ENCODE results near the gene FEM1B. TPM values are rescaled to one million over a fixed set of nuclear protein-coding genes. Genes with fewer than 3 reads are reported as not detected.
A peak's percentile ranks its signal among the peaks of the same experiment; 100 is the strongest.

Gene FEM1B
- total RNA-seq, 1 donor from 2014 or later: 213 TPM

GRCh38 chr15:68303134-68303533, 25.6 kb downstream of the FEM1B start:
- FAIRE-seq (no peak), DNase-seq (ENCODE audit: low spot score in 2 of 2) (no peak)

GRCh38 chr15:68303560-68304436, 26.3 kb downstream of the FEM1B start:
- DNase-seq (ENCODE audit: low spot score in 2 of 2): no peak
- no peak for FAIRE-seq

- FAIRE-seq: no peak
- DNase-seq (ENCODE audit: low spot score in 2 of 2): no peak
These were observed 27.2 kb downstream of the FEM1B start for GRCh38 chr15:68304589-68305337.

GRCh38 chr15:68305420-68305871, 27.9 kb downstream of the FEM1B start:
- no peak for DNase-seq (ENCODE audit: low spot score in 2 of 2)
- no peak for FAIRE-seq

- DNase-seq (ENCODE audit: low spot score in 2 of 2): peak in 1 of 2 donors; percentile 6
These were observed 29.8 kb downstream of the FEM1B start for GRCh38 chr15:68307131-68307928.

GRCh38 chr15:68309024-68309423, 31.5 kb downstream of the FEM1B start:
- FAIRE-seq: no peak
- no peak for DNase-seq (ENCODE audit: low spot score in 2 of 2)

More at GRCh38 chr15:68307131-68307928, 29.8 kb downstream of the FEM1B start:
- FAIRE-seq: no peak

GRCh38 chr15:68310178-68310803, 32.7 kb downstream of the FEM1B start:
- FAIRE-seq (no peak), DNase-seq (ENCODE audit: low spot score in 2 of 2) (no peak)

GRCh38 chr15:68310804-68311463, 33.4 kb downstream of the FEM1B start:
- FAIRE-seq (no peak), DNase-seq (ENCODE audit: low spot score in 2 of 2) (no peak)

GRCh38 chr15:68311464-68311835, 33.9 kb downstream of the FEM1B start:
- FAIRE-seq (no peak), DNase-seq (ENCODE audit: low spot score in 2 of 2) (no peak)

GRCh38 chr15:68311859-68312557, 34.5 kb downstream of the FEM1B start:
- no peak for DNase-seq (ENCODE audit: low spot score in 2 of 2)

GRCh38 chr15:68312701-68313204, 35.2 kb downstream of the FEM1B start:
- no peak for DNase-seq (ENCODE audit: low spot score in 2 of 2)
- FAIRE-seq: no peak

More at GRCh38 chr15:68311859-68312557, 34.5 kb downstream of the FEM1B start:
- no peak for FAIRE-seq

- DNase-seq (ENCODE audit: low spot score in 2 of 2) (no peak), FAIRE-seq (no peak)
These were observed 36.2 kb downstream of the FEM1B start for GRCh38 chr15:68313501-68314410.

- no peak for DNase-seq (ENCODE audit: low spot score in 2 of 2)
- no peak for FAIRE-seq
These were observed 37.0 kb downstream of the FEM1B start for GRCh38 chr15:68314563-68314962.

- DNase-seq (ENCODE audit: low spot score in 2 of 2): no peak
- FAIRE-seq: no peak
These were observed 37.5 kb downstream of the FEM1B start for GRCh38 chr15:68315035-68315434.

GRCh38 chr15:68315495-68316031, 38.0 kb downstream of the FEM1B start:
- FAIRE-seq (no peak), DNase-seq (ENCODE audit: low spot score in 2 of 2) (no peak)

- FAIRE-seq: no peak
- no peak for DNase-seq (ENCODE audit: low spot score in 2 of 2)
These were observed 38.7 kb downstream of the FEM1B start for GRCh38 chr15:68316061-68316804.
